Embryonic facial prominence (tissue), 1 donor: ENCODE measurements around the gene ADH7.
"Not testable (repeated sequence)": the region's sequence is repeated elsewhere in the genome, so short reads cannot be mapped to it uniquely, and the experiment has no call there.

Experiments
- DNase-seq: peaks from one replicate; pipeline ENCODE4 v3.0.0-alpha.2; 2016; ENCODE audit errors: extremely low spot score

The ADH7 gene

GRCh38 chr4:99379571-99379970, 55.6 kb downstream of the ADH7 start:
- no peak for DNase-seq

- no peak for DNase-seq
Measured at GRCh38 chr4:99378876-99379275, 56.3 kb downstream of the ADH7 start.

DNA sequence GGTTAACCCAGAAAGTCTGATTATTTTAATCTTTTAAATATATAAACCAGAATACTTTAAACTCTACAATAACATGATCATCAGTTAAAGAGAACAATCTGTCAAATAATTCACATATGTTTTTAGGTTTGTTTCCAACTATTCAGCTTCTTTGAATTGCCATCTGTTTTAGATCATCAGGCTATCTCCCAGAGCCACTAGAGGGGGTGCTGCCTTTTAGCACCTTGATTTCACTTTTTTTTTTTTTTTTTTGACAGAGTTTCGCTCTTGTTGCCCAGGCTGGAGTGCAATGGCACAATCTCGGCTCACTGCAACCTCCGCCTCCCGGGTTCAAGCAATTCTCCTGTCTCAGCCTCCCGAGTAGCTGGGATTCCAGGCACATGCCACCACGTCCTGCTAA, 57.8 kb downstream of the ADH7 start:
- not testable (repeated sequence) for DNase-seq

- DNase-seq, result not testable (repeated sequence)
Measured at GRCh38 chr4:99372464-99372863, 62.7 kb downstream of the ADH7 start.

GRCh38 chr4:99367817-99368216, 67.3 kb downstream of the ADH7 start:
- not testable (repeated sequence) for DNase-seq

GRCh38 chr4:99366491-99366890, 68.7 kb downstream of the ADH7 start:
- no peak for DNase-seq

DNA sequence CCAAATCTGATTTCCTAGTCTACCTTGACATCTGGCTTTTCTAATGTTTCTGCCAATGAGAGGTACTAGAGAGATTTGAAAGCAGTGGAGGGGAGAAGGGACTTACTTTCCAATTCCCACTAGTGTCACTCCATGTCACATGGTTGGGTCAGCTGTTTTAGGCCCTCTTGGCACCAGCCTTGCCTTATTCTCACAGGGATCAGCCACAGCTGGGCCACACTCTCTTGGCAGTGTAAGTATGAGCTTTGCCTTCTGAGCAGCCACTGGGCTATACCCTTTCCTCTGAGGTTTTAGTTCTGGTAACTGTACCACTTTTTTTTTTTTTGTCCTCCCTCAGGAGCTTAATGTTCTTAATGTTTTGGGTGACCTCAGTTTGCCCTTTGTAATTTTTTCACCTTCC, 72.4 kb downstream of the ADH7 start:
- DNase-seq, result no peak
